Inflammatory macrophage treated with lipopolysaccharide for 1 hour (primary cell): ENCODE data around the gene GDPD5.
"Not testable (repeated sequence)": the region's sequence is repeated elsewhere in the genome, so short reads cannot be mapped to it uniquely, and the experiment has no call there.

Experiments
- DNase-seq, 2 donors: peaks; one replicate each; pipeline ENCODE4 v3.0.0-alpha.2; 2020 to 2022

The GDPD5 gene

GRCh38 chr11:75424396-75424795 lies 101.3 kb downstream of the GDPD5 start:
- no peak for DNase-seq

DNA sequence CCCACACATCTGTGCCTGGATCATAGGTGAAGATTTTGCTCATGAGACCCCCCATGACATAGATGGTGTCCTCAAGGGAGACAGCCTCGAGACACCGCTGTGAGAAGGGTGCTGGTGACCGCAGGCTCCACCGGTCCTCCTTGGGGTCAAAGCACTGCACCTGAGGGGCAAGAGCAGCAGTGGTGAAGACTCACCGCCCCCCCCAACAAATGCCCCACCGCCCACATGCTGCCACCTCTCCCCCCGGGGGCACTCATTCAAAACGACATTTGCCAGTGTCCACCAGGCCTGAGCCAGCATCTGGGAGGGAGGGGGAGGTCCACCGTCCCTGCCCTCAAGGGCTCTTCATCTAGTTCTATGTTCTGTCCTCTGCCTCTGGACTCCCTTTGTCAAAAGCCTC lies 102.0 kb downstream of the GDPD5 start:
- no peak for DNase-seq

GRCh38 chr11:75422248-75423231 lies 103.2 kb downstream of the GDPD5 start:
- no peak for DNase-seq

DNA sequence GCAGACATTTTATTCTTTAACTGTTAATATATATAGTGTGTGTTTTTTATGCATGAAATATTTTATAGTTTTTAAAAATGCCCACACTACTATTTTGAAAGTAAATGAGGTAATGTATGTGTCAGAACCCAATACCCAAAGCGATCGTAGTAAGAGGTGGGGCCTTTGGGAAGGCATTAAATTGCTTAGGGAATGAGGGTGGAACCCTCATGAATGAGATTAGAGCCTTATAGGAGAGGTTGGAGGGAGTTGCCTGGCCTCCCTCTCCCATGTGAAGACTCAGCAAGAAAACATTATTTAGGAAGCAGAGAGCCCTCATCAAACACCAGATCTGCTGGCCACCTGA lies 103.9 kb downstream of the GDPD5 start:
- no peak for DNase-seq

- no peak for DNase-seq
Observed at GRCh38 chr11:75421035-75421602, 104.6 kb downstream of the GDPD5 start.

- no peak for DNase-seq
Observed at GRCh38 chr11:75420224-75421034, 105.3 kb downstream of the GDPD5 start.

DNA sequence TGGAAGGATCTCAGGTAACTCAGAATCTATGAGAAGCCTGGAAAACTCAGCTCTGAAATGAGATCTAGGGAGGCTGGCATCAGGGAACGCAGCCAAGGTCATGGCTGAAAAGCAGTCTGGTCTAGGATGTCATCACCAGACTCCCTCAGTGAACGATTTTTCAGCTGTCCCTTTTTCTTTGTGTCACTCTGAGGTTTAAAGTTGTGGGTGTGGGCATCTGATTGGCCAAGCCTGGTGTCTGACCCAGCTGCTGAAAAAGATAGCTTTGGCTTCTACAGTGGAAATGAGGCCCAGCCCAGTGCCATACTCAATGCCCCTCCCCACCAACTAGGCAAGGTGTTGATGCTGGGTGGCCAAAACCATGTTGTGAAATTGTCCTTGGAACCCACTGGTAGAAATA lies 111.9 kb downstream of the GDPD5 start:
- no peak for DNase-seq

- DNase-seq, result not testable (repeated sequence)
Observed at GRCh38 chr11:75413146-75413545, 112.6 kb downstream of the GDPD5 start.

- not testable (repeated sequence) for DNase-seq
Observed at GRCh38 chr11:75409971-75410370, 115.8 kb downstream of the GDPD5 start.

- DNase-seq, result no peak
Observed at GRCh38 chr11:75408957-75409219, 116.9 kb downstream of the GDPD5 start.

DNA sequence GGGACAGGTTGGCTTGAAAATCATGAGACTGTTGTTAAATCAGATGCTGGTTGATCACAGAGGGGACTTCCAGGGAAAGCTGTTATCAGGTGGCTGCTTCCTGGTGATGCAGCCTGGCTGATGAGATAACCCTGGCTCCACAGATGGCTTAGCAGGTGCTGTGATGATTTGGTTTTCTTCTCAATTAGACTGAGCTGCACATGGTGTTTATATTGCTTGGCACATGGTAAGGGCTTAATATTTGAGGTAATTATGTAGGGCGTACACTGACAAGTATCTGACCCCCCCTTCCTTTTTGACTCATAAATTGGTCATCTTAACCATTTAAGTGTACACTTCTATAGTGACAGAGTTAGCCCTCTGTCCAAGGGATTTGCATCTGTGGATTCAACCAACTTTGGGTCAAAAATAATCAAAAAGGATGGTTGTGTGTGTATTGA lies 119.4 kb downstream of the GDPD5 start:
- no peak for DNase-seq

DNA sequence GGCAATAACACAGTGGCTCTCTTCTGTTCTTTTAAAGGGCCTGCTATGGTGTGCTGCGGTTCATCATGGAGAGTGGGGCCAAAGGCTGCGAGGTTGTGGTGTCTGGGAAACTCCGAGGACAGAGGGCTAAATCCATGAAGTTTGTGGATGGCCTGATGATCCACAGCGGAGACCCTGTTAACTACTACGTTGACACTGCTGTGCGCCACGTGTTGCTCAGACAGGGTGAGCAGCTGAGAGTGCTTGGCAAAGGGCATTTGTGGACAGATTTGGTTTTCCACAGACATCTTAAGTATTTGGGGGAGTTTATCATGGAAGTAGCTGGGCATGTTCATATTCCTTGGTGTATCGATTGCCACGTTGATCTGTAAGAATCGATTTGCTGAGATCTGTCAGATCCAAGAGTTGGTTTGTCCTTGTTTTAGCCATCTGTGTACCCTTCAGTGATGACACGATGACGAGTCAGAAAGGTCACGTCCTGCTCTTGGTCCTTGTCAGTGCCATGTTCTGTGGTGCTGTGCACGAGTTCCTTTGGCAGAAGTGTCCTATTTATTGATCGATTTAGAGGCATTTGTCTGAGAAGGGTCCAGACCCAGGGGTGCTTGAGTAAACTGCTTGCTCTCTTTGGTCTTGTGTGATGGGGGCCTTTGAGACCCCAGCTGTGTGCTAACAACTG lies 121.6 kb downstream of the GDPD5 start:
- no peak for DNase-seq

DNA sequence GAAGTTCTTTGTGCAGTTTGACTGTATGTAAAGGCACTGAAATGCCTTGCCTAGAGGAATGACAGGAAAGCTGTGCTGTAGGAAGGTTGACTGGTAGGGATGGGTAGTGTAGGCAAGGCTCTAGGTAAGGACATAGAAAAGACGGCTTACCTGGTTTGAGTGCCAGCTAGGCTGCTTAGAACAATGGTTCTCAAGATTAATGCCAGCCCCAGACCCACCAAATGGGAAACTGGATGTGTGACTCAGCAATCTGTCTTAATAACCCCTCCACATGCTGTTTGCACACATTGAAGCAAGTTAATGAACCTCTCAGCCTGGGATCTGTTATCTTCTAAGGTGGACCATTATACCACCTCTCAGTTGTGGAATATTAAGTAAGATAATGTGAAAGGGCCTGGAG lies 122.7 kb downstream of the GDPD5 start:
- no peak for DNase-seq

DNA sequence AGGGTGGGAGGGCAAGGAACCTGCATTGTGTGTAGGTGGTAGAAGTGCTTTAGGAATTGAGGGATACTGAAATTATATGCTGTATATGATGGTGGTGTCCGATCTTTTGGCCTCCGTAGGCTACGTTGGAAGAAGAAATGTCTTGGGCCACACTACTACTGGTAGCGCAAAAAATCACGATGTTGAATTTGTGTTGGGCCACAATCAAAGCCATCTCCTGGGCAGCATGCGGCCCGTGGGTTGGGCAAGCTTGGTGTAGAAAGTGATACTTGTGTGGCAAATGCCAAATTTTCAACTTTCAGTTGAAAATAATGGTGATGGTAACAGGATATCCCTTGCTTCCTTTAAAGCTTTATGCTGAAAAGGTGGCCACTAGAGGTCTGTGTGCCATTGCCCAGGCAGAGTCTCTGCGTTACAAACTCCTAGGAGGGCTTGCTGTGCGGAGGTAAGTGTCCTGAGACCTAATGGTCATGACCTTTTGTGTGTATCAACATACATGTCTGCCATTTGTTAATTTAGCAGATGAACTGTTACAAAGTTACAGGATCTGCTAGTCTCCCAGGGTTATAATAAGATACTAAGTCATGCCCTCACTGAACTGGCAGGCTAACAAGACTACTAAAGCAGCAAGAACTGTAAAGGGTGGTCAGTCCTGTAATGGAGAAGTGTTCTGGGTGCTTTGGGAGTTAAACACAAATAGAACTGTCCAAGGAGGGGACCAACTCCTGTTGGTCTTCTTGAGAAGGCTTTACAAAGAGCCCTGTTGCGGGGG lies 123.6 kb downstream of the GDPD5 start:
- no peak for DNase-seq

DNA sequence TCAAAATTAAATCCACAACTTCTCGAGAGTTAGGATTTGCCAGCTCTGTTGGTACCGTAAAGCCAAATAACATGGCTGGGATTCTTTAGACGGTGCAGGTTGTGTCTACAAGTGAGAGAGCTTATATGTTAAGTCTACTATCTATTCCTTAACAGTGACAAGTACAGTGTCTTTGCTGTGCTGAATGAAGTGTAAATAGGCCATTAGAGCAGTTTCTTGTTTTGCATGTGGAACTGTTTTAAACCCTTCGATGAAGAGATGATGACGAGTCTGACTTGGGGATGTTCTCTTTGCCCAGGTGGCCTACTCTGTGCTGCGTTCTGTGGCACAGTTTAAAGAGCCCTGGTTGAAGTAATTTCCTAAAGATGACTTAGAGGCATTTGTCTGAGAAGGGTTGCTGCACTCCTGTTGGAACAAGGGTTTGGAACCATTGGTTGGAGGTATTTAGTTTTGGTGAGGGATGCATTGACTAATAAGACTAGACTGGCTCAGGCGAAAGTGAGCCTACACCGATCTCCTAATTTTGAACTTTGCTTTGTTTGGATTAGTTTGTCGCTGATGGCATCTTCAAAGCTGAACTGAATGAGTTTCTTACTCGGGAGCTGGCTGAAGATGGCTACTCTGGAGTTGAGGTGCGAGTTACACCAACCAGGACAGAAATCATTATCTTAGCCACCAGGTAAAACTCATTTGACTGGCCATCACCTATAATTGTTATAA lies 125.4 kb downstream of the GDPD5 start:
- no peak for DNase-seq

- DNase-seq, result peak; percentile 89 to 94
Observed at GRCh38 chr11:75399344-75400145, 126.2 kb downstream of the GDPD5 start, which contains the start of gene RPS3. Gene RPS3, plus strand, starts transcription at chr11:75399518. Its CDS starts 30 bp downstream, at chr11:75399548.

DNA sequence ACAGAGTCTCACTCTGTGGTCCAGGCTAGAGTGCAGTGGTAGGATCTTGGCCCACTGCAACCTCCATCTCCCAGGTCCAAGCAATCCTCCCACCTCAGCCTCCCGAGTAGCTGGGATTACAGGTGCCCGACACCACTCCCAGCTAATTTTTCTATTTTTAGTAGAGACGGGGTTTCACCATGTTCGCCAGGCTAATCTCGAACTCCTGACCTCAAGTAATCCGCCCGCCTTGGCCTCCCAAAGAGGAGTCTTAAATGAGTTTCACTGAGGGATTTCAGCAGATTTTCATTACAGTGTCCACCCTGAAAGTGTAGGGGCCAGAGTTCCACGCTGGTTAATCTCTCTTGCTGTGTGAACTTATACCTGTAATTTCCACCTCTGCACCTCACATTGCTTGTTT lies 126.8 kb downstream of the GDPD5 start:
- no peak for DNase-seq

- DNase-seq, result no peak
Observed at GRCh38 chr11:75394085-75394840, 131.5 kb downstream of the GDPD5 start.

DNA sequence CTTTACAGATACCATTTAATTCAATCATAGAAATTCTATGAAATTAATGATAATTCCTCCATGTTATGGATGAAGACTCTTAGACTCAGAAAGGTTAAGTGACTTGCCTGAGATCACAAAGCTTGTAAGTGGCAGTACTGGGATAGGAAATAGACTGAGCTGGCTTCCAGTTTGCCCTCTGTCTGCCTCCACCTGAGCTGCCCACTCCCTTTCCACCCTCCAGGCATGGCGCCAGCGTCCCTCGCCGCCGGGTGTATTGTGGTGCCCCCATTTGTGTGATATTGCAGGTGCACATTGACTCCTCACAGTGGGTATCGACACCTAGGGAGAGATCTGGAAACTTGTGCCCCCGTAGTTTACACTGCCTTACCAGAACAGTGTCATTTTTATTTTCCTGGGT lies 135.8 kb downstream of the GDPD5 start:
- DNase-seq, result no peak

DNA sequence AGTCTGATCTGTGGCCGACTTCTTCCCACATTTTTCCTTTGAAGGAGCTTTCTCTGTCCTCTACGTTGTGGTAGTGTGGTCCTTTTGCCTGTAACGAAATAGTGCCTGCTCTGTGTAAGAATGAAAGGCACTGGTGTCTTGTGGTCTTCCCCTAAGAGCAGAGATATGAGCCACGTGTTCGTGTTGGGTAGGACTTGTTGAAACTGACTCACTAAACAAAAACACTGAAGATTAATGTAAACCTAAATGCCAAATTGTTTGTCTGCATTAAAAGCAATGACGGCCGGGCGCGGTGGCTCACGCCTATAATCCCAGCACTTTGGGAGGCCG lies 136.5 kb downstream of the GDPD5 start:
- DNase-seq, result no peak
